ENCODE results near the gene SEMA4D. TPM values are rescaled to one million over a fixed set of nuclear protein-coding genes. Genes with fewer than 3 reads are reported as not detected.

Gene SEMA4D
- total RNA-seq, 1 donor from 2014 or later: 388 TPM

- intact Hi-C loops (cut with micrococcal nuclease): no loop called here
Measured at GRCh38 chr9:89342948-89343347, 155.0 kb downstream of the SEMA4D start.

DNA sequence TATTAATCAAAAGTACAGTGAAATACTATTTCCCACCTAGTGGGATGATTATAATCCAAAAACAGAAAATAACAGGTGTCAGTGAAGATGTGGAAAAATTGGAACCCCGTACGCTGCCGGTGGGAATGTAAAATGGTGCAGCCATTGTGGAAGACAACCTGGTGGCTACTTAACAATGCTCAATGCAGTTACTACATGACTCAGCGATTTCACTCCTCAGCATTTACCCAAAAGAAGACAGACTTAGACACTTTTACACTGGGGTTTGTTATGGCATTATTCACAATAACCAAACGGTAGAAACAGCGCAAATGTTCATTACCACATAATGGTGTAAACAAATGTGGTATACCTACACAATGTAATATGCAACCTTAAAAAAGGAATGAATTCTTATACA, 155.7 kb downstream of the SEMA4D start:
- intact Hi-C loops (cut with micrococcal nuclease): no loop called here

DNA sequence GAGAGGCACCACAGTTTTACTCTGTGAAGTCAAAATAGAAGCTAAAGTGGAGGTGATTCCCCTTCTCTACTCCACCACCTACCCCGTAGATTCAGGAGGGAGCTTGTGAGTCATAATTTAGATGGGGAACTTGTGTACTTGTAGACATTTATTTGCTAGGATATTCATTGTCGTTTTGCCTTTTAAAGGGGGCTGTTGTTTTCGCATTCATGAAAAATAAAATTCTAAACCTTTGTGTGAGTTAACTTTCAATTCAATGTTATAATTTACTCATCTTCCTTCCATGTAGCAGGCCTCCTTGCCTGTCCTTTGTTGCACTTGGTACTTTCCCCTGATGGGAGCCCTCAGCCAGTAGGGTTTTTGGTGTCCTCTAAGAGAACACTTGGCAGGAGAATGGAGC, 157.6 kb downstream of the SEMA4D start:
- intact Hi-C loops (cut with micrococcal nuclease): no loop called here

DNA sequence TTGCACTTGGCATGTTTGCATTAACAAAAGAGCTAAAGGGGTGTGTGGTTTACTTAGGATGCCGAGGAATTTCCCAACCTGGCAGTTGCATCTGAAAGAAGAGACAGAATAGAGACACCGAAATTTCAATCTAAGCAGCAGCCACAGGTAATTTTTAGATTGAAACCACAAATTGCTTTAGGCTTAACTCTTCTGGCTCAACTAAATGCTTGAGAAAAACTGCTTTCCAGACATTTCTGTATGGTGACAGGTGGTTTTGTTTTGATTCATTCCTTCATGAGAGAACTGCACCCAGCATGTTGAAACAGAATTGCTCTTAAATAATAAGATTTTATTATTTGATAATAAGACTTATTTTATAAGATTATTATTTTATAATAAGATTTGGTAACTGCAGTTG, 158.1 kb downstream of the SEMA4D start:
- intact Hi-C loops (cut with micrococcal nuclease): loop anchor here (1.0 kb wide), 1 partner anchor 21 kb away; no protein-coding TSS in a partner anchor

DNA sequence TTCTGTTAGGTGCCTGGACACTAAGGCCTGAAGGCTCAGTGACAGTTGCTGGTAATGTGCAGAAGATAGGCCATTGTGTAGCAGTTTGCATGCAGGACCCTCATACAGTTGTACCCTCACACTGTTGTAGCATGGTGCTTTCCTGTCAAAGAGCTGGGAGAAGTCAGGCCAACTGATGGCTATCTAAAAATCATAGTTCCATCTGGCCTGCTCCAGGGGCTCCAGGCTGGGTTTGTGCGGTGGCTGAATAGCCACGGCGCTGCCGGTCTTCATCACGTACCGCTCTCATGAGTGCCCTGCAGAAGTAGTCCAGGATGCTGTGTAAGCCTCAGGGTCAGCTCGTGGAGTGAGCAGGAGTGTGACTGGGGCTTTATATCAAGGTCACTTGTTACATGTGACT, 167.4 kb downstream of the SEMA4D start:
- intact Hi-C loops (cut with micrococcal nuclease): no loop called here

GRCh38 chr9:89329917-89330316, 168.0 kb downstream of the SEMA4D start:
- intact Hi-C loops (cut with micrococcal nuclease): no loop called here

- intact Hi-C loops (cut with micrococcal nuclease): no loop called here
Measured at GRCh38 chr9:89328064-89328463, 169.8 kb downstream of the SEMA4D start.

DNA sequence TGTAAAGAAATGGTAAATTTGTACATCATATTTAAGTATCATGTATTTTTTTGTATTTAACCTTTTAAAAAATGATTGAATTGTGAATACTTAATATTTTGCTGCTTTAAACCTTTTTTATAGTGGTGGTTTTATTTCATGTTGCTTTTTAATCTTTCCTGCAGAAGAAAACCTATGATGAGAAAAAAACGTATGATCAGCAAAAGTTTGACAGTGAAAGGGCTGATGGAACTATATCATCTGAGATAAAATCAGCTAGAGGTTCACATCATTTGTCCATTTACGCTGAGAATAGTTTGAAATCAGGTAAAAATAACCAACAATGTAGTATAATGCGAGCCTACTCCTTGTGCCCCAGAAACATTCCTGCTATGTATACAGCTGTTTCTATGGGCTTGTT, 172.2 kb downstream of the SEMA4D start:
- intact Hi-C loops (cut with micrococcal nuclease): no loop called here

- intact Hi-C loops (cut with micrococcal nuclease): no loop called here
Measured at GRCh38 chr9:89323390-89323789, 174.5 kb downstream of the SEMA4D start.

DNA sequence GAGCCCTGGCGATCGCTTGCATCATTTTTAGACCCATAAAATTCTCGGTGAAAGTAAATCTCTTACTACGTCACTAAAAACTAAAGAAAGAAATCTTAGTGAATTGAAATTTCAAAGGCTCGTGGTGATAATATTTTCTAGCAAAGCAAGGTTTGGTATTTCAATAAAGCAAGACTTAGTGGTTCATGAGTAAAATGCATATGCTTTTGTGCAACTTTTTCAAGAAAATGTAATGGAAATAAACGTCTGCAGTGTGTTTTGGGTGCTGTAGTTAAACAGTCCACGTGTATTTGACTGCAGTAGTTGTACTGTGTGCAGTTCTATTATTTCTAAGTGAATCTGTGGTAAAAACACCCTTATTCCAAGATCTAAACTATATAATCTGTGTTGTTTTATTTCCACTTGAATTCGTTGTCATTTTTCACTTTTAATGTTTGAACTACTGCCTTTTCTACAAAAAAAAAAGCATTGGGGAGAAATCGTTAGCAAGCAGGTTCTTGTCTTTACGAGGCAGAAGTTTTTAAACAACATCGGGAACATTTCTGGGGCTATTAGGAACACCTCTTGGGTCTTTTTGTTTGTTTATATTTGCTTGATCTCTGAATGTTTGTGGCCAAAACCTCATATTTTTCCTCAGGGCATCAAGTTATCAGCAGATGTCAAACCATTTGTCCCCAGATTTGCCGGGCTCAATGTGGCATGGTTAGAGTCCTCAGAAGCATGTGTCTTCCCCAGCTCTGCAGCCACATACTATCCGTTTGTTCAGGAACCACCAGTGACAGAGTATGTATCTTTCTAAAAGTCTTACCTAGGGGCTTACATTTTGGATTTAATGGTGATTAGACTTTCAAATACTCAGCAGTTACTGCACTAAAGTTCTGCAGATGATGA, 178.7 kb downstream of the SEMA4D start:
- intact Hi-C loops (cut with micrococcal nuclease): loop anchor here (1.0 to 10.0 kb wide), 14 partner anchors 20 to 1014 kb away; partner anchors contain the start of genes GADD45G and SEMA4D

DNA sequence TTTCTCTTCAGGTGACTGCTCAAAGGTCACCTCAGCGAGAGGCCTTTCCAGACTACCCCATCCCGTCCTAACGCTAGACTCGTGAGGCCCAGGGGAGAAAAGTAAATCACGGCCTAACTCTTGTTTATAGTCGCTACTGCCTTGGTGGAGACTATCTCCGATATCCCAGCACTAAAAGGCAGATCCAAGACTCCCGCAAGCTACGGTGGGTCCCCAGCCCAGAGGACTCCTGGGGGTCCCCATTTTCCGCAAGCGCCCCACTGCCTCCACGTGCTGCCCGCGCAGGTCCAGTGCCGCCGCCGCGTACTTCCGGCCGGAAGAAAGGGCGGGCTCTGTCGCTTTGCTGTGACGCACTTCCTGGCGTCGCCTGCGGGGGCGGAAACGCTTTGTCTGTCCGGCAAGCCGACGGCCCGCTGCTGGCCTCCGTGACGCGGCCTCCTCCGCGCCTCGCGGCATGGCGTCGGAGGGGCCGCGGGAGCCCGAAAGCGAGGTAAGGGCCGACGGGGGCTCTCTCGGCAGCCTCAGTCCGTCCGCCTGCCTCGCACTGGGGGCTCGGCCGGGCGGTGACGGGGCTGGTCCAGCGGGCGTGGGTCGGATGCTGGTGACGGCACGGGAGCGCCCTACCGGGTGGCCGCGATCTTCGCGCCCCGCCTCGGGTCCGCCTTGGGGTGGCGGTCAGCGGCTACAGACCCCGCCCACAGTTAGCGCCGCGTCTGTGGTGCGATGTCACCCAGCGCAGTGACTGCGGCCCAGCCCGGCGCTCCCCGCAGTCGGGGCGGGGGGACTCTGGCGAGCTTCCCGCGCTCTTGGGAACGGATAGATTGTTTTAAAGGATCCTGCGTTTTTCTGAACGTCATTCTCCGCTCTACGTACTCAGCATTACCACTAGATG, 179.5 kb downstream of the SEMA4D start, which contains the start of gene SECISBP2:
Gene SECISBP2, plus strand, starts transcription at position 378 of the 892 bp plus-strand sequence. Its CDS starts 77 bp downstream, at position 455.
- intact Hi-C loops (cut with micrococcal nuclease): loop anchor here (1.0 to 10.0 kb wide), 17 partner anchors 8 to 1014 kb away; partner anchors contain the start of genes GADD45G and SEMA4D

DNA sequence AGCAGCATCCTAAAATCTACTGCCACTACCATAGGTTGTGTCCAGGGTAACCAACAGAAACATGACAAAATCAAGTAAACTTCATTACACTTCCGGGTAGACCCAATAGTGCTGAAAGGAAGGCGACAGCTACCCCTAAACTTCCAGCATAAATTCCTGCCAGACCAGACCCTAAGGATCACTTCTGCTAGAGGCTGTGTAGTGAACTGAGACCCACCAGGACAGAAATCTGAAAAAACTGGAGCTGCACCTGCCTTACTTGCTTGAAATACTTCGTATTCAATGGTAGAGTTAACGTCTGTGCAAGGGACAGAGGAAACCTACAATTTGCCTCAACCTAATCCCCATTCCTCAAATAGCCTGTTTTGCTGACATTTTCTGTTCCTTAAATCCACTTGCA, 180.6 kb downstream of the SEMA4D start:
- intact Hi-C loops (cut with micrococcal nuclease): loop anchor here (5.0 to 10.0 kb wide), 3 partner anchors 340 to 1012 kb away; no protein-coding TSS in a partner anchor

DNA sequence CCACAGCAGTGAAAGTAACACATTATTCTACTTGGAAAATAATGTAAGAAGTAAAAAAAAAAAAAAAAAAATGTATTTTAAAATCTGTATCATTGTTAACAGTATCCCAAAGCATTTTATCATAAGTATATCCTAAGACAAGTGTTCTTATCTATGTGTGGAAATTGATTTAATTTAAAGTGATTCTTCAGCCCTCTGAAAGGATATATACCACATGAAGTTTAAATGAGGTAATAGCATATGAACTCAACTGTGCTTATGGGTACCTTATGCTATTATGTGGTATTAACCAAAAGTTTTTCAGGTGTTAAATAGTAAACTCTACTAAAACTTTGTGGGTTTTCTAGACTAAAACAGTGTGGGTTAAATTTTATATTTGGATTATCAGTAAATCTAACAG, 182.4 kb downstream of the SEMA4D start:
- intact Hi-C loops (cut with micrococcal nuclease): loop anchor here (5.0 to 10.0 kb wide), 3 partner anchors 342 to 1011 kb away; no protein-coding TSS in a partner anchor

DNA sequence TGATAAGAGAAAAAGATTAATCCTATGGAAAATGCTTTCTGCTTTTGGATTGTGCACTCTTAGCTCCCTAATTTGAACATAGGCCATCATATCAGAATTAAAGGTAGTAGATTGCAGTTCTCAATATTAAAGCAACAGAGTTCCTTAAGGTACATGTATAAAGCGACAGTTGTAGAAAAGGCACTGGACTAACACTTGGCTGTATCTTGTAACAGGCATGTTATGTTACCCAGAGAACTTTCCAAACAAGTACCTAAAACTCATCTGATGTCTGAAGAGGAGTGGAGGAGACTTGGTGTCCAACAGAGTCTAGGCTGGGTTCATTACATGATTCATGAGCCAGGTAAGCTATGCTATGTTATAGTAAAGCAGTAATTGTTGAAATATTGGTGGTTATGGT, 183.0 kb downstream of the SEMA4D start:
- intact Hi-C loops (cut with micrococcal nuclease): loop anchor here (5.0 to 10.0 kb wide), 5 partner anchors 342 to 1343 kb away; partner anchors contain the start of genes CDK20 and SPIN1

DNA sequence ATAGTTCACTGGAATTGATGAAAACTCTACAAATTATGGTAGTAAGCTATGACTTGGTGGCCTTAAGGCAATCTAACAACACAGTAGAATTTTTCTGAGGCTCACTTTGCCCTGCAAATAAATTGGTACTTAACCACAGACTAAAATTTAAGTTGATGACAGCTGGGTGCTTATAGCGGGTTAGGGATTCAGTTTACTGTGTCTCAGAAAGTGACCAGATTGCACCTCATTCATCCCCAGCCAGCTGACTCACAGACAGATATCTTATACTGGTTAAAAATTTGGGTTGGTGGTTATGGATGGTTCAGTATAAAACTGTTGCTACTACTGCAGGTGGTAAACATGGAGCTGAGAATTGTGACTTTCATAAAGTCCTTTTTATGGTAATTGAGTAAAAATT, 184.1 kb downstream of the SEMA4D start:
- intact Hi-C loops (cut with micrococcal nuclease): loop anchor here (5.0 to 10.0 kb wide), 4 partner anchors 791 to 1342 kb away; partner anchors contain the start of genes CDK20 and SPIN1

GRCh38 chr9:89312222-89312571, 185.7 kb downstream of the SEMA4D start:
- intact Hi-C loops (cut with micrococcal nuclease): loop anchor here (5.0 to 10.0 kb wide), 4 partner anchors 793 to 1340 kb away; partner anchors contain the start of genes CDK20 and SPIN1

GRCh38 chr9:89311346-89312221, 186.3 kb downstream of the SEMA4D start:
- intact Hi-C loops (cut with micrococcal nuclease): loop anchor here (2.0 to 10.0 kb wide), 5 partner anchors 293 to 1339 kb away; partner anchors contain the start of genes CDK20, GADD45G and SPIN1

All from T-helper 1 cell treated with Interleukin-12 subunit alpha and Interleukin-12 subunit beta and Interleukin-4 antibody, amounts not matched to agents 30 ng/mL and 1 ng/mL, for 36 hours (primary cell).